Activated CD8-positive, alpha-beta T cell treated with anti-CD3 and anti-CD28 coated beads for 36 hours (primary cell): ENCODE measurements around the gene BBIP1. TPM values are rescaled to one million over a fixed set of nuclear protein-coding genes. Genes with fewer than 3 reads are reported as not detected.

Experiments
- ATAC-seq: fragments of 200-7000 bp; cut with Tn5 transposase; one replicate; pipeline ENCODE4 v1.10.0; 2021; ENCODE audit warnings: mild to moderate bottlenecking, moderate library complexity
- CTCF ChIA-PET: fragments of 350-600 bp; sonication (Branson Sonifier 250); formaldehyde crosslinking; loops from one replicate; lab custom pipeline; 2021; ENCODE audit warnings: antibody characterized with exemption; lab: Charles Lee
- POLR2A ChIA-PET: fragments of 350-600 bp; sonication (Branson Sonifier 250); formaldehyde crosslinking; loops from one replicate; lab custom pipeline; 2021; ENCODE audit warnings: antibody characterized with exemption; lab: Charles Lee
- DNase-seq: peaks from one replicate; pipeline ENCODE4 v3.0.0-alpha.2; 2020
- H3K27ac Mint-ChIP-seq: one replicate; pipeline ENCODE4 v1.8.0; 2021; ENCODE audit warnings: mild to moderate bottlenecking, mixed read lengths
- H3K27me3 Mint-ChIP-seq: one replicate; pipeline ENCODE4 v1.8.0; 2021; ENCODE audit warnings: mixed read lengths
- H3K36me3 Mint-ChIP-seq: one replicate; pipeline ENCODE4 v1.8.0; 2021; ENCODE audit warnings: low read depth, mixed read lengths
- H3K4me1 Mint-ChIP-seq: one replicate; pipeline ENCODE4 v1.8.0; 2021; ENCODE audit warnings: low read depth, mixed read lengths
- H3K4me3 Mint-ChIP-seq: one replicate; pipeline ENCODE4 v1.8.0; 2021; ENCODE audit warnings: mild to moderate bottlenecking, moderate library complexity, mixed read lengths
- H3K9me3 Mint-ChIP-seq: one replicate; pipeline ENCODE4 v1.8.0; 2021; ENCODE audit warnings: mixed read lengths
- intact Hi-C: fragments of 100-400 bp; cut with micrococcal nuclease; formaldehyde crosslinking; loops from one replicate; pipeline ENCODE4 v1.10.0; 2022
- total RNA-seq, 2 experiments: library from RNA; stranded (reverse); gene quantifications; one replicate each; pipeline ENCODE4 v1.2.3, GENCODE V29; 2021
- TF ChIP-seq, protein P1 (sequence below): fragments of 200-600 bp; IDR thresholded peaks from one replicate; pipeline ENCODE4 v1.8.0; 2022; ENCODE audit warnings: antibody characterized with exemption, mild to moderate bottlenecking

The BBIP1 gene
- total RNA-seq, 2 experiments from 2014 or later = 41.2 to 44.4 TPM

DNA sequence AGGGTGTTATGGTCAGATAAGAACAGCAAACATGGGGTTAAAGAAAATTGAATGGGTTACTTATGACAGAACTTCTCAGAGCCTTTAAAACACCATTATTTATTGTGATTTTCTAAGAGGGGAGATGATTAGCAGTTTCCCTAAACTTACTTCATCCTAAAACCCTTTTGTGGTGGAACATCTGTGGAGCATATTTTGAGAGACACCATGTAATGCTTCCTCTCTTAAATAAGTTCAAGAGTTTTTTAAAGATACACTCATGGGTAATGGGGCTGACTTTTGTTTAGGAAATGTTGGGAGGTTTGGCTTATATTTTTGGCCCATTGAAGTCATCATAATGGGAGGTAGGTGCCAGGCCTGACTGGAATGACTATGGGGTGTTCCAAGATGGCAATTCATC lies 55.6 kb downstream of the BBIP1 start:
- Mint-ChIP-seq H3K4me3 (no peak overlapping the region), H3K4me1 (peaks cover 94% of the 10 kb centered on the region), H3K36me3 (peaks cover 14% of the 10 kb centered on the region), H3K9me3 (peaks cover 3% of the 10 kb centered on the region), H3K27ac (peak overlapping the region; percentile 96), H3K27me3 (no peaks in the 10 kb centered on the region)
- ChIA-PET CTCF (interaction anchor here (1.1 to 2.5 kb wide), 3 partner anchors 8 to 117 kb away, joined by 4 to 15 read pairs (median 8); partner anchors contain the start of gene PDCD4), POLR2A (interaction anchor here (1.2 to 1.4 kb wide), 2 partner anchors 8 to 12 kb away, joined by 4 to 7 read pairs; partner anchors contain the start of gene PDCD4)
- ATAC-seq = no peak
- no peak for DNase-seq
- TF ChIP-seq, protein P1, sequence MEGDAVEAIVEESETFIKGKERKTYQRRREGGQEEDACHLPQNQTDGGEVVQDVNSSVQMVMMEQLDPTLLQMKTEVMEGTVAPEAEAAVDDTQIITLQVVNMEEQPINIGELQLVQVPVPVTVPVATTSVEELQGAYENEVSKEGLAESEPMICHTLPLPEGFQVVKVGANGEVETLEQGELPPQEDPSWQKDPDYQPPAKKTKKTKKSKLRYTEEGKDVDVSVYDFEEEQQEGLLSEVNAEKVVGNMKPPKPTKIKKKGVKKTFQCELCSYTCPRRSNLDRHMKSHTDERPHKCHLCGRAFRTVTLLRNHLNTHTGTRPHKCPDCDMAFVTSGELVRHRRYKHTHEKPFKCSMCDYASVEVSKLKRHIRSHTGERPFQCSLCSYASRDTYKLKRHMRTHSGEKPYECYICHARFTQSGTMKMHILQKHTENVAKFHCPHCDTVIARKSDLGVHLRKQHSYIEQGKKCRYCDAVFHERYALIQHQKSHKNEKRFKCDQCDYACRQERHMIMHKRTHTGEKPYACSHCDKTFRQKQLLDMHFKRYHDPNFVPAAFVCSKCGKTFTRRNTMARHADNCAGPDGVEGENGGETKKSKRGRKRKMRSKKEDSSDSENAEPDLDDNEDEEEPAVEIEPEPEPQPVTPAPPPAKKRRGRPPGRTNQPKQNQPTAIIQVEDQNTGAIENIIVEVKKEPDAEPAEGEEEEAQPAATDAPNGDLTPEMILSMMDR = no peak
- intact Hi-C loops = no loop called here

DNA sequence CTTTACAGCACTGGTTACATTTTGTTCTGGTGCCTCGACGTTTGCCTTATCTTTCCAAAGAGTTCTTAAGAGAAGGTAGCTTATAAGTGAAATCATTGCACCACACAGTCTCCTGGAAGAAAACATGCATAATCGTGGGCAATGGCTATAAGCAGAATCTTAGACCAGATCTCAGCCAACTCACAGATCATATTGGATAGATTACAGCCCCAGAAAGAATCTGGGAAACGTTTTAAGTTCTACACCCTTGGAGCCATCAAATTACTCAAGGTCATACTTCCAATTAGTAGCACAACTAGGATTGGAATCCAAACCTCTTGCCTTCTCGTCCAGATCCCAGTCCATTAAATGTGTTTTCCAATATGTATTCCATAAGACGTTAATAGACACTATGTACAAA lies 56.0 kb downstream of the BBIP1 start:
- ChIA-PET POLR2A (interaction anchor here (1.0 to 1.8 kb wide), 4 partner anchors 9 to 115 kb away, joined by 3 to 8 read pairs (median 6); partner anchors contain the start of gene PDCD4), CTCF (interaction anchor here (0.6 to 2.5 kb wide), 5 partner anchors 9 to 117 kb away, joined by 3 to 15 read pairs (median 4); partner anchors contain the start of gene PDCD4)
- Mint-ChIP-seq H3K4me3 (no peak overlapping the region), H3K9me3 (peaks cover 3% of the 10 kb centered on the region), H3K36me3 (peaks cover 17% of the 10 kb centered on the region), H3K27me3 (no peaks in the 10 kb centered on the region), H3K27ac (peak overlapping the region; percentile 96), H3K4me1 (peaks cover 94% of the 10 kb centered on the region)
- DNase-seq = no peak
- intact Hi-C loops = no loop called here
- ATAC-seq = no peak
- TF ChIP-seq, protein P1 = no peak

DNA sequence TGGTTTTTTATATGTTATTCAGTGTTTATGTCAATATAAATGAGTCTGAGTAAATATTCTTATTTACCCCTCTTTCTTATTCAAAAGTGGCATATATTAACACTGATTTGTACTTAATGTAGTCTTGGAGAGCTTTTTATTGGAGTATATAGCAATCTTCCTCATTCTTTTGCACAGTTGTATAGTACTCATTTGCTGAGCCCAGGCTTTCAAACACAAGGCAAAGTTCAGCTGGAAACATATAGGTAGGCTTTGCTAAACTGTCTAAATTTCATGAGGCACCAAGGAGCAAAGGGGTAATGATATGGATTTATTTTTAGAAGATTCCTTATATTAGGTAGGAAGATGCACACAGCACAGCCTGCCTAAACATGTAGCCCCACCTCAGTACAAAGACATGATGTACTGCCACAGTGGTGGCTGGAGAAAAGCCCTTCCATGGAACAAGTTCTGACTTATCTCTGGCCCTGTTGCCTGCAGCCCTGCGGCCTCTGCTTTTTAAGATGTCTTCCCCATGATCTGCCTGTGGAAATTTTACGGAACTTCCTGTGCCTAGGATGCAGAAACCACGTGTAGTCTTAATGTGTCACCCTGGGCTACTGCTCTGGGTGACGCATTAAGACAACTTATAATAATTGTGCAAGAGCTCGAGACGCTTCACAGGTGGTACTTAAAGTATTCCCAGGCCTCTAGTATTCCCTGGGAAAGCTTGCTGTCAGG lies 56.9 kb downstream of the BBIP1 start:
- intact Hi-C loops = no loop called here
- peaks cover 95% of the 10 kb centered on the region for H3K4me1 Mint-ChIP-seq

DNA sequence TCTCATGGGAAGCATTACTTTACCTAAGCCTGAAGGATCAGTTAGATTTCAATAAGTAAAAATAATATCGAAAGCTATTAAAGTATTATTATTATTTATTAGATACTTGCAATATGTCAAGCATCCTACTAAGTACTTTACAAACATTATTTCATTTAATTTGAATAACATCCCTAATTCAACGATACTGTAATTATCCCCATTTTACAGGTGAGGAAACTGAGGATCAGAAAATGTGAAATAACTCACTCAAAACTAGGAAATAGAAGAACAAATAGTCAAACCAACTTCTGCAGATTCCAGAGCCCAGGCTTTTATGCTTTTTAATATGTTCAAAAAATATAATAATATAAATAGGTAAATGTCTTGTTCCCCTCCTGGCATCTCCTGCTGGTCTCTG lies 57.5 kb downstream of the BBIP1 start:
- H3K27me3 Mint-ChIP-seq = no peaks in the 10 kb centered on the region
- H3K36me3 Mint-ChIP-seq = peaks cover 21% of the 10 kb centered on the region
- H3K4me1 Mint-ChIP-seq = peaks cover 90% of the 10 kb centered on the region
- DNase-seq (no peak), ATAC-seq (no peak)
- TF ChIP-seq, protein P1 = no peak
- intact Hi-C loops = no loop called here
- POLR2A ChIA-PET = interaction anchor here (0.7 to 1.8 kb wide), 7 partner anchors 9 to 87 kb away, joined by 3 to 8 read pairs (median 5); no protein-coding TSS in a partner anchor
- H3K27ac Mint-ChIP-seq = peak overlapping the region; percentile 92
- H3K9me3 Mint-ChIP-seq = peaks cover 3% of the 10 kb centered on the region
- CTCF ChIA-PET = interaction anchor here (1.4 to 2.5 kb wide), 4 partner anchors 9 to 58 kb away, joined by 3 to 15 read pairs (median 7); partner anchors contain the start of gene PDCD4
- H3K4me3 Mint-ChIP-seq = no peak overlapping the region

More for the DNA sequence above, 56.9 kb downstream of the BBIP1 start:
- H3K27ac Mint-ChIP-seq = peak overlapping the region; percentile 96
- H3K36me3 Mint-ChIP-seq = peaks cover 21% of the 10 kb centered on the region
- H3K27me3 Mint-ChIP-seq = no peaks in the 10 kb centered on the region
- TF ChIP-seq, protein P1 = no peak
- peaks cover 3% of the 10 kb centered on the region for H3K9me3 Mint-ChIP-seq
- no peak for ATAC-seq
- POLR2A ChIA-PET = interaction anchor here (0.8 to 1.8 kb wide), 9 partner anchors 9 to 114 kb away, joined by 3 to 8 read pairs (median 4); partner anchors contain the start of gene PDCD4
- CTCF ChIA-PET = interaction anchor here (0.6 to 2.5 kb wide), 8 partner anchors 9 to 116 kb away, joined by 3 to 15 read pairs (median 4); partner anchors contain the start of gene PDCD4
- no peak for DNase-seq
- no peak overlapping the region for H3K4me3 Mint-ChIP-seq
